ENCODE measurements around the gene STRIT1. TPM values are rescaled to one million over a fixed set of nuclear protein-coding genes. Genes with fewer than 3 reads are reported as not detected.

STRIT1 gene
- total RNA-seq, 1 donor from 2014 or later, result not detected

- no peak overlapping the region for H3K4me3 Mint-ChIP-seq (ENCODE audit: unreplicated experiment)
- no peaks in the 10 kb centered on the region for H3K36me3 Mint-ChIP-seq (ENCODE audit: unreplicated experiment)
- H3K27ac Mint-ChIP-seq (ENCODE audit: unreplicated experiment), result no peak overlapping the region
- no peaks in the 10 kb centered on the region for H3K9me3 Mint-ChIP-seq (ENCODE audit: unreplicated experiment)
- no peak for DNase-seq (ENCODE audit: extremely low spot score, unreplicated experiment)
- no peak for TF ChIP-seq CTCF (IDR thresholded peaks at IDR 0.05)
- H3K4me1 Mint-ChIP-seq (ENCODE audit: unreplicated experiment), result no peaks in the 10 kb centered on the region
- peaks cover 11% of the 10 kb centered on the region for H3K27me3 Mint-ChIP-seq (ENCODE audit: unreplicated experiment)
Observed at GRCh38 chr3:155334215-155334913, 40.9 kb upstream of the STRIT1 start.

- TF ChIP-seq CTCF (IDR thresholded peaks at IDR 0.05), result no peak
- H3K27ac Mint-ChIP-seq (ENCODE audit: unreplicated experiment), result no peak overlapping the region
- no peak overlapping the region for H3K4me3 Mint-ChIP-seq (ENCODE audit: unreplicated experiment)
- H3K27me3 Mint-ChIP-seq (ENCODE audit: unreplicated experiment), result peaks cover 3% of the 10 kb centered on the region
- no peaks in the 10 kb centered on the region for H3K36me3 Mint-ChIP-seq (ENCODE audit: unreplicated experiment)
- no peak for DNase-seq (ENCODE audit: extremely low spot score, unreplicated experiment)
- H3K4me1 Mint-ChIP-seq (ENCODE audit: unreplicated experiment), result no peaks in the 10 kb centered on the region
- H3K9me3 Mint-ChIP-seq (ENCODE audit: unreplicated experiment), result no peaks in the 10 kb centered on the region
Observed at GRCh38 chr3:155332716-155333115, 39.2 kb upstream of the STRIT1 start.

GRCh38 chr3:155331078-155331477, 37.6 kb upstream of the STRIT1 start:
- DNase-seq (ENCODE audit: extremely low spot score, unreplicated experiment), result no peak
- H3K9me3 Mint-ChIP-seq (ENCODE audit: unreplicated experiment), result no peaks in the 10 kb centered on the region
- H3K27ac Mint-ChIP-seq (ENCODE audit: unreplicated experiment), result no peak overlapping the region
- no peaks in the 10 kb centered on the region for H3K27me3 Mint-ChIP-seq (ENCODE audit: unreplicated experiment)
- no peak for TF ChIP-seq CTCF (IDR thresholded peaks at IDR 0.05)
- H3K4me3 Mint-ChIP-seq (ENCODE audit: unreplicated experiment), result no peak overlapping the region
- no peaks in the 10 kb centered on the region for H3K4me1 Mint-ChIP-seq (ENCODE audit: unreplicated experiment)
- H3K36me3 Mint-ChIP-seq (ENCODE audit: unreplicated experiment), result no peaks in the 10 kb centered on the region

- Mint-ChIP-seq H3K27ac (ENCODE audit: unreplicated experiment) (no peak overlapping the region), H3K4me1 (ENCODE audit: unreplicated experiment) (no peaks in the 10 kb centered on the region), H3K36me3 (ENCODE audit: unreplicated experiment) (no peaks in the 10 kb centered on the region), H3K9me3 (ENCODE audit: unreplicated experiment) (no peaks in the 10 kb centered on the region), H3K27me3 (ENCODE audit: unreplicated experiment) (no peaks in the 10 kb centered on the region), H3K4me3 (ENCODE audit: unreplicated experiment) (no peak overlapping the region)
- no peak for DNase-seq (ENCODE audit: extremely low spot score, unreplicated experiment)
- no peak for TF ChIP-seq CTCF (IDR thresholded peaks at IDR 0.05)
Observed at GRCh38 chr3:155330370-155330769, 36.9 kb upstream of the STRIT1 start.

GRCh38 chr3:155329513-155330048, 36.1 kb upstream of the STRIT1 start:
- H3K4me1 Mint-ChIP-seq (ENCODE audit: unreplicated experiment), result no peaks in the 10 kb centered on the region
- H3K4me3 Mint-ChIP-seq (ENCODE audit: unreplicated experiment), result no peak overlapping the region
- no peak for DNase-seq (ENCODE audit: extremely low spot score, unreplicated experiment)
- H3K27me3 Mint-ChIP-seq (ENCODE audit: unreplicated experiment), result no peaks in the 10 kb centered on the region
- H3K27ac Mint-ChIP-seq (ENCODE audit: unreplicated experiment), result no peak overlapping the region
- no peaks in the 10 kb centered on the region for H3K9me3 Mint-ChIP-seq (ENCODE audit: unreplicated experiment)
- no peaks in the 10 kb centered on the region for H3K36me3 Mint-ChIP-seq (ENCODE audit: unreplicated experiment)
- TF ChIP-seq CTCF (IDR thresholded peaks at IDR 0.05), result no peak
